ENCODE results near the gene NKD2.
"Not testable (repeated sequence)": the region's sequence is repeated elsewhere in the genome, so short reads cannot be mapped to it uniquely, and the experiment has no call there.

Gene NKD2

GRCh38 chr5:1013948-1014301, 5.3 kb downstream of the NKD2 start:
- no peak for DNase-seq (ENCODE audit: low spot score)

DNA sequence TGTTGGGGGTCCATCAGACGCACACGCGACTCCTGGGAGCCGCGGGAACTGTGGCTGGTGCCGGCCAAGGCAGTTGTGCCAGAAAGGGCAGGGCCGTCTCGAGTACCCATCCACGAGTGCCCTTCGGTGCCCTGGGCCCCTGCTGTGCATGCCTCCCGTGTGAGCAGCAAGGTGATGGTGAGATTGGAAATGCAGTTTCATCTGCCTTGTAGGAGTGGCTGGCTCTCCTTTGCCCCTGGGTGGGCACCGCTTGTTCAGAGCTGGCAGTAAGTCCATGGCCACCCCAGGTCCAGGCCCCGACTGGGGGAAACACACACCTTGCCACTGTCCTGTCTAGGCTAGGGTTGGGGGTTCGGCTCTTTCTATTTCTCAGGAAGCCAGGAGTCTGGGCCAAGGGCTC, 5.7 kb downstream of the NKD2 start:
- DNase-seq (ENCODE audit: low spot score) = no peak

DNA sequence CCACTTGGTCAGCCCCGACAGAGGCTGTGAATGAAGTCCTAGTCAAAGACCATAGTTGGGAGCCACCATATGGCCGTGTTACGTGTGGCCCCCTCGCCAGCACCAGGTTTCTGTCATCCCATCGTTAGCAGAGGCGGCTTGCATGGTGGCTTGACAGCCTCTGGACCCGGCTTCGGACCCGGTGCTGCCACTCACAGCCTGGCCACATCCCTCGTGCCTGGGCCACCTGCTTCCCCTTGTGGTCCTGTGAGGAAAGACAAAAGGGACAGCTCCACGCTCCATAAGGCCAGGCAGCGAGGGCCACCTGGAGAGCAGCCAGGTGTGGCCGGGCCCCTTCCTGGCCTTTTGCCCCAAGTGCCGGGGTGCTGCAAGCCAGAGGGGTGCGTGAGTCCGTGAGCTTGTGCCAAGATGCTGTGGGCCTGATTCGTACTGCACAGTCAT, 6.2 kb downstream of the NKD2 start:
- DNase-seq (ENCODE audit: low spot score) = no peak

GRCh38 chr5:1015507-1015906, 6.9 kb downstream of the NKD2 start:
- no peak for DNase-seq (ENCODE audit: low spot score)

DNA sequence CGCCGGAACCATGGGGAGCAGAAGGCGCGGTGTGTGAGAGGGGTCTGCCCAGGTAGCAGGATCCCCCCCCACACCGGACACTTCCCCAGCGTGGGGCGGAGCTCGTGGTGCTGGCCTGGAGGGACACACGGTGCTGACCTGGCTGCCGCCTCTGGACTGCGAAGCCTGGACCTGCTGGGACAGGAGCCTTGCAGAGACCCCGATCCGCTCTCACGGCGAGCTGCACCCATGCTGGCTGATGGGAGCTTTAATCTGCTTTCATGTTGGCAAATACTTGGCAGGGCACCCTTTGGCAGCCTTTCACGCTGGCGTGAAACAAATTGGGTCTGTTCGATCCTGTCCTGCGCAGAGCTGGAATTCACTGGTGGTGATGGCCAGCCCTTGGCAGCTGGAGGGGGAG, 7.4 kb downstream of the NKD2 start:
- DNase-seq (ENCODE audit: low spot score) = no peak

DNA sequence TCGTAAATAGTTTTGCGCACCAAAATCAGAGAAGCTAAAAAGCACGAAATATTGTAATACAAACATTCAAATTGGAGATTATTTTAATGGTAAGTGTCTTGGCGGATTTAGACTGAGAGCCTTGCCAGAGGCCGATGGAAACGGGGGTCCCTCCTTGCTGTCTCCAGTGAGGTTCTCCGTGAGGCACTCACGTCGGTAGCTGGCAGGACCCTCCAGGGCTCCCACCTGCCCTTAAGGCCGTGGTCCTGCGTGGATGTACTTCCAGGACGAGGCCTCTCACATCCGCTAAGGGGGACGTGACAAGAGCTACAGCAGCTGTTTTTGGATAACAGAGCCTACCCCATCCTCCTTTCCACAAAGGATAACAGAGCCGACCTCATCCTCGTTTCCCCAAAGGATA, 7.9 kb downstream of the NKD2 start:
- DNase-seq (ENCODE audit: low spot score) = no peak

- no peak for DNase-seq (ENCODE audit: low spot score)
Observed at GRCh38 chr5:1017056-1017455, 8.5 kb downstream of the NKD2 start.

DNA sequence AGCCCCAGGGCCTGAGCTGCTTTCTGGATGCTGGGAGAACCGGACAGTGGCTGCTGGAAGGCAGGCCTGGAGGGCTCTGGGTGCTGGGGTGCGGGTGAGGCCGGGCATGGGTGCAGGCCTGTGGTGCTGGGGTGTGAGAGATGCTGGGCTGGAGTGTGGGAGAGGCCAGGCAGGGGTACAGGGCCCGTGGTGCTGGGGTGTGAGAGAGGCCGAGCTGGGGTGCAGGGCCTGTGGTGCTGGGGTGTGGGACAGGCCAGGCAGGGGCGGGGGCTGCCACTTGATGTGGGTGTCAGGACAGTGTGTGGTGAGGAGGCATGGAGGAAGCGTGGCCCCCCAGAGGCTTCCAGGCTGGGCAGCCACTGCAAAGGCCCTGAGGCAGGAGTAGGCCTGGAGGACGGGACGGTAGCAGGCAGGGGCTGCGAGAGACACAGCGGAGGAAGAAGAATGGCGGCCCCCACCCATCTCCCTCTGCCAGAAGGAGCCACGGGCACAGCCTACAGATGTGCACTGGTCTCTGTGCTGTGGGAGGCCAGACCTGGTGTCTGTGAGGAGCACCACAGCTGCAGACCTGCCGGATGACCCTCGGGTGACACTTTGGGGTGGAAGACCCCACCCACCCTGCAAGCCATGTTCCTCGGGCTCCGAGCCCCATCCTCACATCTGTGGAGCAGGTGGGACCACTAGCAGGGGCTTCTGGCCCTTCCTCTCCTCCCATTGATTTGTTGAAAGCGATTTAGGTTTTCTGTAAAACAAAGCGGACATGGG, 9.3 kb downstream of the NKD2 start:
- no peak for DNase-seq (ENCODE audit: low spot score)

GRCh38 chr5:1018596-1018995, 10.0 kb downstream of the NKD2 start:
- no peak for DNase-seq (ENCODE audit: low spot score)

DNA sequence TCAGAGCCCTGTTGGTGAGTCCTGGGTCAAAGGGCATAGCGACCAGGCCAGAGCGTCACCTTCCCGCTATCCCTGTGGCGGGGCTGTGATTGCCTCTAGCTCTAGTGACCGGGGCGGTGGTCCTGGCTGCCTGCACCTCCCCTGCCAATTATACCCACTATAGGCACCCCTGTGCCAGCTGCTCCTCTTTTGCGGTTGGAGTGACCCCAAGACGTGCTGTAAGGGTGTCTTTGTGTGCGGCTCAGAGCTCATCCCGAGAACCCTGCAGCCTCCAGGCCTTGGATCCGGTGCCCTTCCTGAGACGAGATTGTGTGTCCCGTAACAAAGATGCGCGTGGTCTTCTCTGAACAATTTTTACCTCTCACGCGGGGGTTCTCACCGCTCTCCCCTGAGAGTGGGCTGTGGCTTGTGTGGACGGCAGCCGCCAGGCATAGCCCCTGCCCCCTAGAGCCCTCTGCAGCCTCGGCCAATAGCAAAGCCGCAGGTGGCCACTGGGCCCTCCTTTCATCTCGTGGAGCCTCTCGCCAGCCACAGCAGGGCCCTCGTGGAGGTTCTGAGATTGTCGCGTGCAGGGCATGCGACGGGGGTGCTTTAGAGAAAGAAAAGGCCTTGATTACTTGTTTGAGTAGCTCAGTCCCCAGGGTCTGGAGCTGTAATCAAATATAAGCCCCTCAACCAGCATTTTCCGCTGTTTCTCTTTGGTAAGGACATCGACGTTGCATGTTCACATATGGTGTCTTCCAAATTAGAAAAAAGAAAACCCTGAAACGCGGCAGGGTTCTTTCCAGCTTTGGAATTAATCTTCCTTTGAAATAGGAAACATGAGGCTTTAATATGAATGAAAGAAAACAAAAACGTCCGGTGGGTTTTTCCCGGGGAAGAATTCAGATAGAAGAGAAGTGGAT, 10.7 kb downstream of the NKD2 start:
- no peak for DNase-seq (ENCODE audit: low spot score)

DNA sequence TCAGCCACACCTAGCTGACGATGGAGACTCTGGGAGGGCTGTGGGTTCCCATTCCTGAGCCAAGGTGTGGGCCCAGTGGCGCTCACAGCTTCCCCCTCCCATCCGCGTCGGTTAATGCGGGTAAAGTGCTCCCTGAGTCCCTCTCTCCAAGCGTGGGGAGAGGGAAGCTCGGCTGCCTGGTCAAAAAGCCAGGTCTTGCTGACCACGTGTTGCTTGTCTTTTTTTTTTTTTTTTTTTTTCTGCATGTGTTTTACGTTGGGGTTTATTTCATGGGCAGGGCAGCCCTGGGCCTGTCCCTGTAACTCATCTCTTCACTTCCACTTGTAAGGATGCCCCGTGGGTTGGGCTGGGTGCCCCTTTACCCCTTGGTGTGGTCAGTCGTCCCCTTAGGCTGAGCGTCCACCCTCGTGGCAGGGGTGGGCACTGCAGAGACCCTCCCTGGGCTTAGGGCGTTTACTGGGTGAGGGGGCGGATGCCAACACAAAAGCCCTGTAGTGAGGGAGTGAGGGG, 11.9 kb downstream of the NKD2 start:
- DNase-seq (ENCODE audit: low spot score) = no peak

GRCh38 chr5:1021136-1021968, 12.8 kb downstream of the NKD2 start:
- DNase-seq (ENCODE audit: low spot score) = no peak

DNA sequence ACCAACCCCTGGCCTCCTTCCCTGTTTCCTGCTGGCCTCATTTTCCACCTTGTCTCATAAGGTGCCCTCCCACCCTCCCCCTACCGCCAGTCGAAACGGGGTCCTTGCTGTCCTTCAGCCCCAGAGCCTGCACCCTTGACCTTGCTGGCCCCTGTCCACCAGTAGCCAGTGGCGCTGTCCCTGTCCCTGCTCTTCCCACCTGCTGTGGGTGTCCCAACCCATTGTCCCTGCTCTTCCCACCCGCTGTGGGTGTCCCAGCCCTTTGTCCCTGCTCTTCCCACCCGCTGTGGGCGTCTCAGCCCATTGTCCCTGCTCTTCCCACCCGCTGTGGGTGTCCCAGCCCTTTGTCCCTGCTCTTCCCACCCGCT, 13.4 kb downstream of the NKD2 start:
- DNase-seq (ENCODE audit: low spot score) = not testable (repeated sequence)

DNA sequence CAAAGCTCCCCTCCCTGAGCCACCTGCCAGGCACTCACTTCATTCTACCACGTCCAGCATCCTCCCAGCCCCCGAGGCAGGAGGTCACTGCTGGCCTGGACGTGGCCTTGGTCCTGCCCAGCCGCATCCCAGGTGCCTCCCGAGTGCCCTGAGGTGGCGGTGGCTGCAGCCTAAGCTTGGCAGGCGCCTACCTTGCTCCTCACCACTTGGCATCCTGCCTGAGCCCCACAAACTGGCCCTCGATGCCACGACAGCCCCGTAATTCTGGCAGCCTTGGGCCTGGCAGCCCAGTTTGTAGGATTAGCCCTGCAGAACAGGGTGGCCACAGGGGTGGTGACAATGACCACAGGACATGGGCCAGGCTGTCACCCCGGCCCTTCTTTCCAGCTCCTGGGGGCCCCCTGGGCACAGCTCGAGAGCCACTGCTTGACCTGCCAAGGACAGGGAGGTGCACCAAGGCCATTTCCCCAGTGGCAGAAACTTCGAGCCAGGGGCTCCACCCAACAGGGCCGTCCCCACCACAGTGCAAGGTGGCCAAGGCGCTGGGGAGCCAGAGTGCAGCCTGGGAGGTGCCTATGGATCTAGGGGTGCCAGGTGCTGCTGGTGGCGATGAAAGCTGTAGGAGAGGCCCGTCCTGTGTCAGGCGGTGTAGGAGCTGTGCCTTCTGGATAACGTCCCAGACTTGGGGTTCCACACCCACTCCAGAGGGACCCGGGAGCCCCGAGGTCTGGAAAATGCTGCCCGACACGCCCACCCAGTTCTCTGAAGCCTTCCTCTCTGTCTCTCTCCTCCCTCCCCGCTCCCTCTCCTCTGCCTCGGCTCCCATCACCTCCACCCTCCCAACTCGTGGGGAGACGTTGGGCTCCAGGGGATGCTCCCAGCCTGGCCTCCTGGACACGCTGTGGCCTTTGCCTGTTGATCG, 18.4 kb downstream of the NKD2 start:
- DNase-seq (ENCODE audit: low spot score) = no peak

DNA sequence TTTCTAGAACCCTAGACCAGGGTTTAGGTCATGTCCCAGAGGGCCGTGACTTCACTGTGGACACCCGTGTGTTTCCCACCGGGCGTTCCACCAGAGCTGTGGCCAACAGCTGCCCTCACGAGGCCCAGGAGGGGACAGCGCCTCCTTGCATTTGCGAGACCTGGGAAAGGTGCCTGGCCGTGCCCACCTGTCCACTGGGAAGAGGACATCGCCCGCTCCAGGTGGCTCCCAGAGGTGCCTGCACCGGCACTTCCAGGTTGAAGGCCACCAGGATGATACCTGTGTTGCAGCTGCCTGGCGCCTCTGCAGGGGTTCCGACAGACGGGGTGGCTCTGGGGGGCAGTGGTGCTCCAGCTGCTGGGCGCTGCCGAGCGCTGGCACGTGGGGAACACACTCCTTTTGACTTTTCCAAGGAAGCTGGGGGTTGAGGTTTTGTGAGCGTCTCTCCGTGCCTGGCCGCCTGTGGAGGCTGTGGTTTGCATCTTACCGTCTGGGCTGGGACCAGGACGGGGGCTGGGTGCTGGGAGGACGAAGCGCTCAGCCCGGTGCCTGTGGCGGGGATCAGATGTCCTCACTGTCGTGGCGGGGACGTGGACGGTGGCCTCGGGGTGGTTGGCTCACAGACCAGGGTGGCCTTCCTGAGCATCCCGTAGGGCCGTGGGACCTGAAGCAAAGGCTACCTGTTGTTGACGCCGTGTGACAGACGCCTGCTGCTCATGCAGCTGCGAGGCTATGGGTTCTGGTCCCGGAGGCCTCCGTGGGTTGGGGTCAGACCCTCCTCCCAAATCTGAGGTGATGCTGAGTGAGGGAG, 19.2 kb downstream of the NKD2 start:
- DNase-seq (ENCODE audit: low spot score) = no peak

DNA sequence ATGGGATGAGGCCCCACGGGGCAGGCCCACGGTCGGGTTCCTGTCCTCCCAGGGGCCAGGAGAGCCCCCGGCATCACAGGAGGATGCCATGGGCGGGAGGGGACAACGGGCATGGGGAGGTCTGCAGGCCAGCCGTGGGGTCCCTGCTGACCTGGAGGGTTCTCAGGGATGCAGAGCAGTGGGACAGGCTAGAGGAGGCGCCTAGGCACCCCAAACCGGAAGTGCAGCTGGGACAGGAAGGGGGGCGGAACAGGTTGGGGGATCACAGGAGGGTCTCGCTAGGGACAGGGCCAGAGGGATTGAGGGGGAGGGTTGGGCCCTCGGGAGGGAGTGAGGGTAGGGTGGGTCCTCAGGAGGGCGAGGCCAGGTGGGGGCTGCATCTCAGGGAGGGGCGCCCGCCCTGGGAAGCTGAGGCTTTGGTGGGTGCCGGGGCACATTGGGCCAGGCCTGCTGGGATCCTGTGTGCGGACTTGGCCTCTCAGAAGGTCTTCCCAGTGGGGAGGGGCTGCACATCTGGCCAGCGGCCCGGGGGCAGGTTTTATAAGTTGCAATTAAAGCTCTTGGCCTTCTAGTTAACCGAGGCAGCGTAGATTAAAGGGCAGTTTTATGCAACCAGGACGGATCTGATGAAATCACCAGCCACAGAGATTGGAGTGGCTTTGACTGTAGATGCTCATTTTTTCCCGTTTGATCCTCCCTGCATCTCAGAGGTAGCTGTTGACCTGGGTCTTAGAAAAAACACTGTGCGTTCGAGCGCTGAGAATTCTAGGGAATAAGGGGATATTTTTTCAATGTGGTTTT, 20.1 kb downstream of the NKD2 start:
- no peak for DNase-seq (ENCODE audit: low spot score)

DNA sequence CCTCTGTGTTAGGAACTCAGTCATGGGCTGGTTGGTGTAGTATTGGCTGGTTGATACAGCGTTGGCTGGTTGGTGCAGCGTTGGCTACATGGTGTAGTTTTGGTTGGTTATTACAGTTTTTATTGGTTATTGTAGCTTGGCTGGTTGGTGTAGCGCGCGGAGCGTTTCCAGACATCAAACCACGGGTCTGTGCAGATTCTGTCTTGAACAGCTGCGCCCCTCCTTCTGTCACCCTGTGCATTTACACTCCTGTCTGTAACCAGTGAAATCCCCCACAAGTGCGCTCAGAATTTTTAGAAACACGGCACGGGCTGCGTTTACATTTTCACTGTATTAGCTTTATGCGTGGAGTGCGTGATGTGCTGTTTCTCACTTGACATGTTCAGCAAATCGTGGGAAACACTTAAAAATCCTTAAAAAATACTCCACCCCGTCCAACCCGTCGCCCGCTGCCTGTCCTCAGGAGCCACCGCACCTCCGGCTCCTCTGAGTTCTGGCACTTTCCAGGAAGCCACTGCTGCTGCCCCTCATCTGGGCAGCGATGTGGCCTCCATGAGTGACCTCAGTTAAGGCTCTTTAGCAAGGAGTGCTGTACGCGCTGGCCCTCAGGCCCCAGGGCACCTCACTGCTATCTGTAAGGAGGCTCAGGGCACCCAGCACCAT, 20.8 kb downstream of the NKD2 start:
- no peak for DNase-seq (ENCODE audit: low spot score)

GRCh38 chr5:1029945-1030625, 21.5 kb downstream of the NKD2 start:
- no peak for DNase-seq (ENCODE audit: low spot score)

Measured in hepatic stellate cell (primary cell).